HCT116 (cell line): ENCODE results near the gene CDH22. TPM values are rescaled to one million over a fixed set of nuclear protein-coding genes. Genes with fewer than 3 reads are reported as not detected.

Source experiments
- ATAC-seq: fragments of 200-7000 bp; cut with Tn5 transposase; 2 replicates; pipeline ENCODE4 v1.9.1; 2020; ENCODE audit warnings: mild to moderate bottlenecking, moderate library complexity
- BruUV-seq: library from RNA; stranded (reverse); fragments of 400-500 nt; replicated peaks from 2 replicates; lab custom pipeline; 2021; lab: Mats Ljungman, UMichigan
- CTCF ChIA-PET: fragments of 300-600 bp; sonication (Branson Sonifier 250); formaldehyde crosslinking; loops from one replicate; lab custom pipeline; 2021; ENCODE audit warnings: antibody characterized with exemption; lab: Charles Lee
- POLR2A ChIA-PET: fragments of 300-600, 350-600 bp; sonication (Branson Sonifier 250); formaldehyde crosslinking; loops from one replicate; lab custom pipeline; 2021; ENCODE audit warnings: antibody characterized with exemption; lab: Charles Lee
- RAD21 ChIA-PET, 2 experiments: fragments of 300-600 bp; sonication (Branson Sonifier 250); formaldehyde crosslinking; loops; one replicate each; lab custom pipeline; 2023; ENCODE audit warnings: low total read pairs in 2 of 2; ENCODE audit not compliant: uncharacterized antibody in 2 of 2, unreplicated experiment in 2 of 2, low non-redundant PET in 1 of 2; lab: Charles Lee
- DNase-seq: peaks from one replicate; pipeline ENCODE4 v3.0.0-alpha.2; 2010; ENCODE audit warnings: low read depth, low spot score
- H2AFZ ChIP-seq: fragments of 200-600 bp; shearing (Covaris generic), sonication (generic); 2 replicates; pipeline ENCODE4 v1.6.1; 2017; ENCODE audit warnings: low read depth, mixed run types, mixed read lengths, antibody characterized with exemption, low read length; ENCODE audit not compliant: poor library complexity, severe bottlenecking
- H3K27ac ChIP-seq: 2 replicates; pipeline ENCODE4 v1.5.1; 2012; ENCODE audit warnings: low read depth, low read length
- H3K27me3 ChIP-seq: fragments of 200-600 bp; sonication (generic); 2 replicates; pipeline ENCODE4 v1.6.1; 2016; ENCODE audit warnings: mixed run types, low read length, mixed read lengths; ENCODE audit not compliant: insufficient read depth
- H3K36me3 ChIP-seq, 2 experiments: fragments of 200-500 bp in 1 of 2; fragments of 200-600 bp in 1 of 2; sonication (Bioruptor generic) in 1 of 2; sonication (generic) in 1 of 2; 2 replicates each; pipeline versions ENCODE4 v1.5.1 to v1.6.1; 2014 to 2016; ENCODE audit warnings: low read length in 2 of 2, inconsistent platforms in 1 of 2, mixed read lengths in 1 of 2, mixed run types in 1 of 2; ENCODE audit not compliant: insufficient read depth in 2 of 2, control insufficient read depth in 1 of 2
- H3K4me1 ChIP-seq, 2 experiments: fragments of 200-600 bp in 1 of 2; sonication (generic) in 1 of 2; 2 replicates each; pipeline versions ENCODE4 v1.5.1 to v1.6.1; 2012 to 2017; ENCODE audit warnings: low read length in 2 of 2, inconsistent platforms in 1 of 2, mild to moderate bottlenecking in 1 of 2, mixed read lengths in 1 of 2, mixed run types in 1 of 2, moderate library complexity in 1 of 2; ENCODE audit not compliant: insufficient read depth in 2 of 2, control insufficient read depth in 1 of 2
- H3K4me2 ChIP-seq: fragments of 200-600 bp; sonication (generic); 2 replicates; pipeline ENCODE4 v1.6.1; 2017; ENCODE audit warnings: mixed run types, low read length, mixed read lengths
- H3K4me3 ChIP-seq, 2 experiments: fragments of 200-600 bp in 1 of 2; sonication (generic) in 1 of 2; replicated peaks in 1 of 2; 2 replicates each; pipeline ENCODE4 v1.5.1; 2011 to 2016; ENCODE audit warnings: low read length in 2 of 2, control low read depth in 1 of 2, low read depth in 1 of 2, mild to moderate bottlenecking in 1 of 2, mixed read lengths in 1 of 2, mixed run types in 1 of 2
- H3K79me2 ChIP-seq: fragments of 200-600 bp; sonication (generic); 2 replicates; pipeline ENCODE4 v1.6.1; 2017; ENCODE audit warnings: mild to moderate bottlenecking, mixed run types, low read length, moderate library complexity, mixed read lengths; ENCODE audit not compliant: insufficient read depth
- H3K9ac ChIP-seq: fragments of 200-600 bp; sonication (generic); 2 replicates; pipeline ENCODE4 v1.6.1; 2016; ENCODE audit warnings: low read length, mixed read lengths
- H3K9me2 ChIP-seq: fragments of 200-600 bp; sonication (generic), shearing (Covaris generic); 2 replicates; pipeline ENCODE4 v1.6.1; 2017; ENCODE audit warnings: mixed run types, mild to moderate bottlenecking, moderate library complexity; ENCODE audit not compliant: insufficient read depth
- H3K9me3 ChIP-seq, 2 experiments: fragments of 200-500 bp in 1 of 2; fragments of 200-600 bp in 1 of 2; sonication (Bioruptor generic) in 1 of 2; sonication (generic) in 1 of 2; 2 replicates each; pipeline ENCODE4 v1.6.1; 2014 to 2017; ENCODE audit warnings: low read length in 2 of 2, mixed read lengths in 2 of 2, inconsistent platforms in 1 of 2, low read depth in 1 of 2, mild to moderate bottlenecking in 1 of 2, mixed run types in 1 of 2, moderate library complexity in 1 of 2; ENCODE audit not compliant: control insufficient read depth in 1 of 2, insufficient read depth in 1 of 2
- H4K20me1 ChIP-seq: fragments of 200-600 bp; sonication (generic), shearing (Covaris generic); 2 replicates; pipeline ENCODE4 v1.6.1; 2017; ENCODE audit warnings: mixed run types, mild to moderate bottlenecking, moderate library complexity; ENCODE audit not compliant: insufficient read depth
- EGR1 ChIP-seq: IDR thresholded peaks from 2 replicates; pipeline ENCODE4 v1.6.1; 2012; ENCODE audit warnings: low read depth
- ELF1 ChIP-seq: IDR thresholded peaks from 2 replicates; pipeline ENCODE4 v1.6.1; 2012; ENCODE audit warnings: low read depth, borderline replicate concordance
- ZFX ChIP-seq: fragments of 450-650 bp; IDR thresholded peaks from 2 replicates; pipeline ENCODE4 v1.6.1; 2017
- intact Hi-C: fragments of 100-400 bp; cut with micrococcal nuclease; formaldehyde crosslinking; loops from 2 replicates; pipeline ENCODE4 v1.10.0; 2022
- total RNA-seq: library from RNA; stranded (reverse); gene quantifications from one replicate; pipeline ENCODE4 v1.2.1, GENCODE V29; 2021; ENCODE audit not compliant: unreplicated experiment
- TF ChIP-seq, protein P1 (sequence below): IDR thresholded peaks from 2 replicates; pipeline ENCODE4 v1.6.1; 2012; ENCODE audit warnings: low read depth

The CDH22 gene
- total RNA-seq, 1 experiment from 2014 or later, result 1.8 TPM

DNA sequence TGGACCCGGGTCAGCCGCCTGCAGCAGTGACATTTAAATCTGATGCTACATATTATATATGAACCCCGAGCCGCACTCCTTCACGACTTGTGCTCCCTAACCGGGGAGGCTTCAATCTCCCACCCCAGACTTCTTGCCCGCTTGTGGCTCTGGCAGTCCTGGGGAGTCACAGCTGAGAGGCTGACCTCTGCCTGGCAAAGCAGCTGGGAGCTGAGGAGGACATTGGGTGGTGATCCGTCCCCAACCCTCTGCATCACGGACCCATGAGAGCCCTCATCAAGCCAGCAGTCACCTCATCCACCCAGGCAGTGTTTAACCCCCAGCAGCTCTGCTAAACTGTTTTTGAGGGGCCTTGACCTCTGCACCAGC is 33.7 kb upstream of the CDH22 start:
- Histone ChIP-seq H3K36me3 (no peaks in the 10 kb centered on the region), H3K27me3 (peaks cover 27% of the 10 kb centered on the region; the same call in 1 of the 2 replicates), H3K9me2 (no peaks in the 10 kb centered on the region), H4K20me1 (no peaks in the 10 kb centered on the region), H3K9ac (no peak overlapping the region), H3K9me3 (no peaks in the 10 kb centered on the region), H3K4me3 (no peak overlapping the region), H2AFZ (no peak overlapping the region), H3K79me2 (no peaks in the 10 kb centered on the region), H3K4me2 (no peak overlapping the region), H3K4me1 (no peaks in the 10 kb centered on the region), H3K27ac (no peak overlapping the region)
- BruUV-seq, result no TSS peak
- intact Hi-C loops, result no loop called here
- ATAC-seq (no peak), DNase-seq (no peak)
- ChIA-PET CTCF (no interaction called here), RAD21 (no interaction called here), POLR2A (no interaction called here)
- TF ChIP-seq ZFX, result no peak

DNA sequence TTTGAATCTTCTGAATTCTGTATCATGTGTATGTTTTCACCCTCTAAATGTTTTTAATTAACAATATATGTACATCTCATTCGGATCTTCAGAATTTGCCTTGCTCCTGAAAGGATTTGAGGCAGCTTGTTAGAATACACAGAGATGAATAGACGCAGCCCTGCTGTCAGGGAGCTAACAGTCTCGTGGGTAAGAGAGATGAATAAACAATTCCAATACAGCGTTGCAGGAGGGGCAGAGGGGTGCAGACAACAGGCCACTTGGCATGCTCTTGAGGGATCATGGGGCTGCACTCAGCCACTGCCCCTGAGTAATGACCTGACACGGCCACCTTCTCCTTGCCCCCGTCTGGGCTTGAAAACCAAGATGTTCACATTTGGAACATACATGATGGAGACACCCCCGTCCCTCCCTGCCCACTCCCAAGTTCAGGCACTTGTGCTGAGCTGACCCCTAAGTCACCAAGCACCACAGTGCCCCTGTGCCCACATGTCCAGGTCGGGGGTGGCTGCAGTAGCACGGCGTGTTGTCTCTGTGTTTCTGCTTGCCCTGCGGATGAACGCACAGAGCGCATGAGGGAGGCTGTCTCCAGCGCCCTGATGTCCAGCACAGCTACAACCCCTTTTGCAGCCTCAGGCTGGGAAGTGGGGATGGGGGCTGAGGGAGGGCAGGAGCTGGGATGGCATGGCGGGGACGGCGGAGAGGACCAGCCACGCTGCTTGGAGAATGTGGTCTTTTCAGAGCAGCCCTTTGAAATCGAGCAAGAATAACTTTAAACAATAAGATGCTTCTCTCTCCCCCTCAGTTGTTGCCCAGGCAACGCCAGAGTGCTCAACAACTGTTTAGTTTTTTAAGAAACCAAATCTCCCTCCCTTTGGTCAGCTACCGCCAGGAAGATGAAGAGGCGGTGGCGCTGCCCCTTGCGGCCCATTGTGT is 33.0 kb upstream of the CDH22 start:
- RAD21 ChIA-PET, result no interaction called here
- ATAC-seq (no peak), DNase-seq (no peak)
- intact Hi-C loops, result no loop called here
- no peak overlapping the region for H3K9ac ChIP-seq
- no peaks in the 10 kb centered on the region for H3K79me2 ChIP-seq
- H4K20me1 ChIP-seq, result no peaks in the 10 kb centered on the region
- CTCF ChIA-PET, result no interaction called here
- no TSS peak for BruUV-seq
- H2AFZ ChIP-seq, result no peak overlapping the region
- no peaks in the 10 kb centered on the region for H3K36me3 ChIP-seq
- no peak overlapping the region for H3K4me2 ChIP-seq
- H3K4me1 ChIP-seq, result no peaks in the 10 kb centered on the region
- H3K27ac ChIP-seq, result no peak overlapping the region
- H3K27me3 ChIP-seq, result peaks cover 27% of the 10 kb centered on the region; the same call in 1 of the 2 replicates
- TF ChIP-seq ELF1 (no peak), EGR1 (no peak)
- TF ChIP-seq, protein P1, sequence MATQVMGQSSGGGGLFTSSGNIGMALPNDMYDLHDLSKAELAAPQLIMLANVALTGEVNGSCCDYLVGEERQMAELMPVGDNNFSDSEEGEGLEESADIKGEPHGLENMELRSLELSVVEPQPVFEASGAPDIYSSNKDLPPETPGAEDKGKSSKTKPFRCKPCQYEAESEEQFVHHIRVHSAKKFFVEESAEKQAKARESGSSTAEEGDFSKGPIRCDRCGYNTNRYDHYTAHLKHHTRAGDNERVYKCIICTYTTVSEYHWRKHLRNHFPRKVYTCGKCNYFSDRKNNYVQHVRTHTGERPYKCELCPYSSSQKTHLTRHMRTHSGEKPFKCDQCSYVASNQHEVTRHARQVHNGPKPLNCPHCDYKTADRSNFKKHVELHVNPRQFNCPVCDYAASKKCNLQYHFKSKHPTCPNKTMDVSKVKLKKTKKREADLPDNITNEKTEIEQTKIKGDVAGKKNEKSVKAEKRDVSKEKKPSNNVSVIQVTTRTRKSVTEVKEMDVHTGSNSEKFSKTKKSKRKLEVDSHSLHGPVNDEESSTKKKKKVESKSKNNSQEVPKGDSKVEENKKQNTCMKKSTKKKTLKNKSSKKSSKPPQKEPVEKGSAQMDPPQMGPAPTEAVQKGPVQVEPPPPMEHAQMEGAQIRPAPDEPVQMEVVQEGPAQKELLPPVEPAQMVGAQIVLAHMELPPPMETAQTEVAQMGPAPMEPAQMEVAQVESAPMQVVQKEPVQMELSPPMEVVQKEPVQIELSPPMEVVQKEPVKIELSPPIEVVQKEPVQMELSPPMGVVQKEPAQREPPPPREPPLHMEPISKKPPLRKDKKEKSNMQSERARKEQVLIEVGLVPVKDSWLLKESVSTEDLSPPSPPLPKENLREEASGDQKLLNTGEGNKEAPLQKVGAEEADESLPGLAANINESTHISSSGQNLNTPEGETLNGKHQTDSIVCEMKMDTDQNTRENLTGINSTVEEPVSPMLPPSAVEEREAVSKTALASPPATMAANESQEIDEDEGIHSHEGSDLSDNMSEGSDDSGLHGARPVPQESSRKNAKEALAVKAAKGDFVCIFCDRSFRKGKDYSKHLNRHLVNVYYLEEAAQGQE, result no peak
- H3K9me3 ChIP-seq, result no peaks in the 10 kb centered on the region
- H3K4me3 ChIP-seq, result no peak overlapping the region
- POLR2A ChIA-PET, result no interaction called here
- no peaks in the 10 kb centered on the region for H3K9me2 ChIP-seq
